GM23248 (cell line): Measurements from ENCODE around the gene CEACAM5. TPM values are rescaled to one million over a fixed set of nuclear protein-coding genes. Genes with fewer than 3 reads are reported as not detected.

Source experiments
- DNase-seq: peaks from one replicate; pipeline ENCODE4 v3.0.0-alpha.2; 2015
- H2AFZ ChIP-seq: fragments of 200-600 bp; sonication (generic); 2 replicates; pipeline ENCODE4 v1.6.1; 2016; ENCODE audit warnings: antibody characterized with exemption
- H3F3A ChIP-seq: fragments of 200-600 bp; sonication (generic); 2 replicates; pipeline ENCODE4 v1.6.1; 2016; ENCODE audit warnings: mild to moderate bottlenecking, antibody characterized with exemption, mixed run types; ENCODE audit not compliant: insufficient read depth
- H3K27ac ChIP-seq: fragments of 200-600 bp; sonication (generic); 2 replicates; pipeline ENCODE4 v1.5.1; 2016; ENCODE audit warnings: mild to moderate bottlenecking
- H3K27me3 ChIP-seq: fragments of 200-600 bp; sonication (generic); replicated peaks from 2 replicates; pipeline ENCODE4 v1.6.1; 2016; ENCODE audit warnings: mild to moderate bottlenecking; ENCODE audit not compliant: insufficient read depth
- H3K36me3 ChIP-seq: fragments of 200-600 bp; sonication (generic); 2 replicates; pipeline ENCODE4 v1.6.1; 2016; ENCODE audit warnings: low read depth, mild to moderate bottlenecking
- H3K4me1 ChIP-seq: fragments of 200-600 bp; sonication (generic); 2 replicates; pipeline ENCODE4 v1.6.1; 2016; ENCODE audit warnings: mild to moderate bottlenecking; ENCODE audit not compliant: insufficient read depth
- H3K4me2 ChIP-seq: fragments of 200-600 bp; sonication (generic); one replicate; pipeline ENCODE4 v1.6.1; 2016; ENCODE audit warnings: mild to moderate bottlenecking; ENCODE audit not compliant: unreplicated experiment
- H3K4me3 ChIP-seq: fragments of 200-600 bp; sonication (generic); 2 replicates; pipeline ENCODE4 v1.5.1; 2016; ENCODE audit warnings: mild to moderate bottlenecking
- H3K79me2 ChIP-seq: fragments of 200-600 bp; sonication (generic); 2 replicates; pipeline ENCODE4 v1.6.1; 2016; ENCODE audit warnings: mild to moderate bottlenecking; ENCODE audit not compliant: insufficient read depth
- H3K9ac ChIP-seq: fragments of 200-600 bp; sonication (generic); 2 replicates; pipeline ENCODE4 v1.6.1; 2016; ENCODE audit warnings: mild to moderate bottlenecking
- H3K9me2 ChIP-seq: fragments of 200-600 bp; sonication (generic); 2 replicates; pipeline ENCODE4 v1.6.1; 2016; ENCODE audit warnings: mixed run types, mild to moderate bottlenecking, moderate library complexity; ENCODE audit not compliant: insufficient read depth
- H3K9me3 ChIP-seq: fragments of 200-600 bp; sonication (generic); one replicate; pipeline ENCODE4 v1.6.1; 2017; ENCODE audit warnings: low read depth
- H4K20me1 ChIP-seq: fragments of 200-600 bp; sonication (generic); 2 replicates; pipeline ENCODE4 v1.6.0; 2016; ENCODE audit not compliant: insufficient read depth
- EZH2 ChIP-seq: fragments of 200-600 bp; sonication (generic); IDR thresholded peaks from 2 replicates; pipeline ENCODE4 v1.6.1; 2018; ENCODE audit warnings: antibody characterized with exemption, mild to moderate bottlenecking; ENCODE audit not compliant: insufficient read depth, poor library complexity, severe bottlenecking
- EZH2phosphoT487 ChIP-seq: fragments of 200-600 bp; sonication (generic); IDR thresholded peaks from 2 replicates; pipeline ENCODE4 v1.6.1; 2018; ENCODE audit warnings: antibody characterized with exemption, moderate library complexity, mild to moderate bottlenecking, low read depth; ENCODE audit not compliant: insufficient read depth
- WGBS, 2 experiments: methylation state at CpG; one replicate each; pipeline ENCODE4 v1.1.6; 2015 to 2017; ENCODE audit warnings: low lambda C conversion rate in 2 of 2, low coverage in 1 of 2; ENCODE audit errors: missing lambda C conversion rate in 2 of 2; 5-methylcytosine and 5-hydroxymethylcytosine counted together
- in situ Hi-C: fragments of 300-500 bp; cut with MboI; formaldehyde crosslinking; loops from 2 replicates; pipeline ENCODE4 v1.15.0; 2020
- polyA plus RNA-seq: library from polyadenylated mRNA; unstranded; fragments of >200 nt; fragmentation: Nextera tagmentation; extraction: Ambion mirVana; gene quantifications from 2 replicates; pipeline ENCODE4 v1.2.1, GENCODE V29; 2016
- total RNA-seq: library from RNA; depleted of rRNA; stranded (reverse); fragments of >200 nt; shearing (Covaris generic); gene quantifications from 2 replicates; pipeline ENCODE4 v1.2.3, GENCODE V29; 2014; rRNA removed

CEACAM5 gene
- total RNA-seq (not detected in 2 replicates), polyA plus RNA-seq (not detected in 2 replicates)

DNA sequence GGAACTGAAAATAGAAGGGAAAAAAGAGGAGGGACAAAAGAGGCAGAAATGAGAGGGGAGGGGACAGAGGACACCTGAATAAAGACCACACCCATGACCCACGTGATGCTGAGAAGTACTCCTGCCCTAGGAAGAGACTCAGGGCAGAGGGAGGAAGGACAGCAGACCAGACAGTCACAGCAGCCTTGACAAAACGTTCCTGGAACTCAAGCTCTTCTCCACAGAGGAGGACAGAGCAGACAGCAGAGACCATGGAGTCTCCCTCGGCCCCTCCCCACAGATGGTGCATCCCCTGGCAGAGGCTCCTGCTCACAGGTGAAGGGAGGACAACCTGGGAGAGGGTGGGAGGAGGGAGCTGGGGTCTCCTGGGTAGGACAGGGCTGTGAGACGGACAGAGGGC is at the start of gene CEACAM5:
TSS of gene CEACAM5 (plus strand) at position 146 of the 400 bp plus-strand sequence. CDS start at position 252, 106 bp downstream.
- H3K79me2 ChIP-seq: no peaks in the 10 kb centered on the region
- no peak within 1 kb of the TSS for H3K27ac ChIP-seq
- no peak for DNase-seq
- no peaks in the 10 kb centered on the region for H3F3A ChIP-seq
- no peaks in the 10 kb centered on the region for H3K9me2 ChIP-seq
- WGBS, 2 experiments: 13 to 14% methylated on average over 4 of the region's 4 CpGs
- peaks cover 2% of the 10 kb centered on the region; the same call in 1 of the 2 replicates for H3K27me3 ChIP-seq
- no peak within 1 kb of the TSS for H3K4me3 ChIP-seq
- in situ Hi-C loops: no loop called here
- no peaks in the 10 kb centered on the region for H3K4me1 ChIP-seq
- no peak within 1 kb of the TSS for H3K4me2 ChIP-seq
- no peak for TF ChIP-seq EZH2phosphoT487
- H4K20me1 ChIP-seq: no peaks in the 10 kb centered on the region
- H3K36me3 ChIP-seq: no peaks in the 10 kb centered on the region
- H3K9me3 ChIP-seq: no peaks in the 10 kb centered on the region
- H2AFZ ChIP-seq: no peak within 1 kb of the TSS
- H3K9ac ChIP-seq: no peak within 1 kb of the TSS

DNA sequence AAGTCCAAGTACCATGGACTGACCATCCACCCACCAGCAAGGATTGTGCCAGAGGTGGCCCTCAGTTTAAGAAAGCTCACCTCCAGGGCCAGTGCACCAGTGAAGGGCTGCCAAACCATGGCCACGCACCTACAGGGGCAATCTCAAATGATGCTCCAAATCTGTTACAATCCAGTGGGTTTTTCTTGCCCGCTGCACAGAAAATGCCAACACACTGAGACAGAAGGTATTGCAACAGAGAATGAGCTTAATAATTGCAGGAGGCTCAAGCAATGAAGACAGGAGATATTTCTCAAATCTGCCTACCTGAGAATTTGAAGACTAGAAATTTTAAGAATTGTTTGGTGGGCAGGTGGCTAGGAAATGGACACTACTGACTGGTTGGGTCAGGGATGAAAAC is 42.4 kb upstream of the CEACAM5 start:
- 13% methylated on average over 2 of the region's 2 CpGs for WGBS, 2 experiments
- no peak overlapping the region for H3K27ac ChIP-seq
- H3K36me3 ChIP-seq: no peaks in the 10 kb centered on the region
- H3K27me3 ChIP-seq: no peaks in the 10 kb centered on the region; the same call in 1 of the 2 replicates
- H3K4me2 ChIP-seq: no peak overlapping the region
- no peaks in the 10 kb centered on the region for H3K79me2 ChIP-seq
- no peak for TF ChIP-seq EZH2phosphoT487
- no peak for TF ChIP-seq EZH2
- no peaks in the 10 kb centered on the region for H3K9me3 ChIP-seq
- no peak for DNase-seq
- no peak overlapping the region for H3K9ac ChIP-seq
- H3K4me1 ChIP-seq: no peaks in the 10 kb centered on the region
- in situ Hi-C loops: no loop called here
- H3K4me3 ChIP-seq: no peak overlapping the region
- H4K20me1 ChIP-seq: no peaks in the 10 kb centered on the region
- H3F3A ChIP-seq: no peaks in the 10 kb centered on the region
- no peaks in the 10 kb centered on the region for H3K9me2 ChIP-seq
- H2AFZ ChIP-seq: no peak overlapping the region

DNA sequence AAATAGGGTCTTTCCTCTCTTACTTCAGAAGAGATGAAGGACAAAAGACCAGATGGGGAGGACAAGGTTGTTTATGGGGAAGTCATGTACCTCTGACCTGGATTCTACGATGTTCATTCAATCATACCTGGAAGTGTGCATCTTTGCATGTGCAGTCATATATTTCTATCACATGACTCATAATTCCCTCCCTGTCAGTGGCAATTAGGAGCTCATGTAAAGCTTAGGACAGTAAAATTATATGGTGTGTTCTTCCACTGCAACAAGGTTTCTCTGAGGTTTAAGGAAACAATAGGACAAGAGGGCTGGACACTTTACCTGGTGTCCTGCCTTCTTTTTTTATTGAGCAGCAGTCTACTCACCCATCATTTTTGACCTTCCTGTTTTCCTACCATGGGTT is 40.1 kb upstream of the CEACAM5 start:
- H3K4me1 ChIP-seq: no peaks in the 10 kb centered on the region
- no peak overlapping the region for H2AFZ ChIP-seq
- no peak overlapping the region for H3K4me3 ChIP-seq
- WGBS, 2 experiments: 18 to 26% methylated on average over 1 of the region's 1 CpG
- peaks cover 5% of the 10 kb centered on the region for H3K27me3 ChIP-seq
- H3K9me3 ChIP-seq: no peaks in the 10 kb centered on the region
- H3K27ac ChIP-seq: no peak overlapping the region
- no peaks in the 10 kb centered on the region for H3K79me2 ChIP-seq
- in situ Hi-C loops: no loop called here
- TF ChIP-seq EZH2phosphoT487: no peak
- no peak for TF ChIP-seq EZH2
- H3F3A ChIP-seq: no peaks in the 10 kb centered on the region
- no peak for DNase-seq
- no peaks in the 10 kb centered on the region for H3K36me3 ChIP-seq
- H3K4me2 ChIP-seq: no peak overlapping the region
- H4K20me1 ChIP-seq: no peaks in the 10 kb centered on the region
- no peaks in the 10 kb centered on the region for H3K9me2 ChIP-seq
- no peak overlapping the region for H3K9ac ChIP-seq

DNA sequence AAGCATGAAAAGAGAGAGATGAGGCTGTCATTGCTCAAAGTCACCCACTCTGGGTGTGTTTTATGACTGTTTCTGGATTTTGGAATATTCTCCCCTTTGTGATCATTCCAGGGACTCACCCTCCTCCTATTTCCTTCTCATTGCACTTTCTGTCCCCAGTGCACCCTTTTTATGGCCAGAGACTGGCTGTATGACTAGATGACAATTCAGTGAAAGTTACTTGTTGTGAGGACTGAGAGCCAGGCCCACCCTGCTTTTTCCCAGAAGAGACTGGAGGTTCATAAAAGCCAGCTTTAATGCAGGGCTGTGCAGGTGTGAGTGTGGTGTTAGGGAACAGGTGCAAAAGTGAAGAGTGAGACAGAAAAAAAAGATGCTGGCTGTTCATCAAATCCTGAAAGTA is 37.7 kb upstream of the CEACAM5 start:
- H3K9ac ChIP-seq: no peak overlapping the region
- peaks cover 5% of the 10 kb centered on the region for H3K27me3 ChIP-seq
- no peak overlapping the region for H3K27ac ChIP-seq
- no peak for DNase-seq
- H3K4me2 ChIP-seq: no peak overlapping the region
- no peaks in the 10 kb centered on the region for H3K36me3 ChIP-seq
- no peaks in the 10 kb centered on the region for H3K79me2 ChIP-seq
- no peaks in the 10 kb centered on the region for H4K20me1 ChIP-seq
- TF ChIP-seq EZH2: no peak
- no peak for TF ChIP-seq EZH2phosphoT487
- H3K4me3 ChIP-seq: no peak overlapping the region
- H2AFZ ChIP-seq: no peak overlapping the region
- H3K4me1 ChIP-seq: no peaks in the 10 kb centered on the region
- H3F3A ChIP-seq: no peaks in the 10 kb centered on the region
- H3K9me3 ChIP-seq: no peaks in the 10 kb centered on the region
- in situ Hi-C loops: no loop called here
- H3K9me2 ChIP-seq: no peaks in the 10 kb centered on the region

DNA sequence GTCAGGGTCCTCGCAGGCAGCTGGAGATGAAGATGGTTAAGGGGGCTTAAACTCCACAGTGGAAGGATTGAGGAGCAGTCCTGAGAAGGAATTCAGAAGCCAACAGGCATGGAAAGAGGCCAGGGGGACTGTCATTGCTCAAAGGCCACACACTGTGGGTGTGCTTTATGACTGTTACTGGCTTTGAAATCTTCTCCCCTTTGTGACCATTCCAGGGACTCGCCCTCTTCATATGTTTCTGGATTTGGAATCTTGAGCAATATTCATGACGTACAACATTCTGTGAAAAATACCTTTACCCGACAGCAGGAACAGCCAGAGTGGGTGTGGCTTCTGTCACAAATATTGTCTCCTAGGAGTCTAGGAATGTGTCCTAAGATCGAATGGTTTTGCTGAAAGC is 36.9 kb upstream of the CEACAM5 start:
- no peaks in the 10 kb centered on the region for H3K36me3 ChIP-seq
- no peak overlapping the region for H3K9ac ChIP-seq
- peaks cover 8% of the 10 kb centered on the region for H3K27me3 ChIP-seq
- in situ Hi-C loops: no loop called here
- no peak overlapping the region for H3K4me3 ChIP-seq
- H3F3A ChIP-seq: no peaks in the 10 kb centered on the region
- DNase-seq: no peak
- no peaks in the 10 kb centered on the region for H3K9me2 ChIP-seq
- H2AFZ ChIP-seq: no peak overlapping the region
- no peaks in the 10 kb centered on the region for H3K4me1 ChIP-seq
- no peak for TF ChIP-seq EZH2
- no peak for TF ChIP-seq EZH2phosphoT487
- 10 to 11% methylated on average over 5 of the region's 5 CpGs for WGBS, 2 experiments
- H3K79me2 ChIP-seq: no peaks in the 10 kb centered on the region
- no peak overlapping the region for H3K4me2 ChIP-seq
- H3K9me3 ChIP-seq: no peaks in the 10 kb centered on the region
- no peaks in the 10 kb centered on the region for H4K20me1 ChIP-seq
- no peak overlapping the region for H3K27ac ChIP-seq
